Large intestine (tissue), 3 donors: Measurements from ENCODE around the gene RAB3IL1. TPM values are rescaled to one million over a fixed set of nuclear protein-coding genes. Genes with fewer than 3 reads are reported as not detected.

ENCODE experiments used
- DNase-seq, 2 donors: peaks; one replicate each; pipeline versions ENCODE4 v3.0.0 to v3.0.0-alpha.2; 2013
- H3K27ac ChIP-seq: one replicate; pipeline ENCODE4 v1.5.1; 2013; ENCODE audit warnings: low read length
- H3K27me3 ChIP-seq: 2 replicates; pipeline ENCODE4 v1.6.1; 2013; ENCODE audit warnings: low read length; ENCODE audit not compliant: control insufficient read depth, insufficient read depth
- H3K36me3 ChIP-seq: 2 replicates; pipeline ENCODE4 v1.6.1; 2013; ENCODE audit warnings: low read length; ENCODE audit not compliant: control insufficient read depth, insufficient read depth
- H3K4me1 ChIP-seq: one replicate; pipeline ENCODE4 v1.6.1; 2013; ENCODE audit warnings: low read length; ENCODE audit not compliant: control insufficient read depth, insufficient read depth
- H3K4me3 ChIP-seq: one replicate; pipeline ENCODE4 v1.5.1; 2013; ENCODE audit warnings: low read length
- H3K9me3 ChIP-seq: one replicate; pipeline ENCODE4 v1.6.1; 2013; ENCODE audit warnings: mild to moderate bottlenecking, low read depth, low read length, moderate library complexity; ENCODE audit not compliant: control insufficient read depth
- WGBS: methylation state at CpG from one replicate; pipeline ENCODE4 v1.1.5; 2013; ENCODE audit warnings: low lambda C conversion rate; ENCODE audit not compliant: insufficient coverage; 5-methylcytosine and 5-hydroxymethylcytosine counted together
- polyA plus RNA-seq: library from polyadenylated mRNA; unstranded; fragments of 120-200 nt; gene quantifications from one replicate; pipeline ENCODE4 v1.2.1, GENCODE V29; 2013

The RAB3IL1 gene
- polyA plus RNA-seq, 1 donor: 19.6 TPM

- no peak for DNase-seq
- Histone ChIP-seq H3K27me3 (peaks cover 8% of the 10 kb centered on the region), H3K27ac (no peak overlapping the region), H3K4me1 (peaks cover 11% of the 10 kb centered on the region), H3K4me3 (no peak overlapping the region), H3K9me3 (no peaks in the 10 kb centered on the region), H3K36me3 (peaks cover 3% of the 10 kb centered on the region)
- WGBS: no CpG with 5 or more reads among the region's 6 CpGs
These were observed 50.4 kb downstream of the RAB3IL1 start for GRCh38 chr11:61866958-61867343.

- WGBS: no CpG with 5 or more reads among the region's 18 CpGs
- H3K27ac ChIP-seq: no peak overlapping the region
- H3K27me3 ChIP-seq: peaks cover 5% of the 10 kb centered on the region
- no peaks in the 10 kb centered on the region for H3K9me3 ChIP-seq
- H3K4me3 ChIP-seq: no peak overlapping the region
- no peak for DNase-seq
- H3K36me3 ChIP-seq: peaks cover 3% of the 10 kb centered on the region
- peaks cover 9% of the 10 kb centered on the region for H3K4me1 ChIP-seq
These were observed 51.0 kb downstream of the RAB3IL1 start for GRCh38 chr11:61866231-61866957.

- Histone ChIP-seq H3K27me3 (no peaks in the 10 kb centered on the region), H3K36me3 (peaks cover 3% of the 10 kb centered on the region), H3K9me3 (no peaks in the 10 kb centered on the region), H3K27ac (no peak overlapping the region), H3K4me3 (no peak overlapping the region), H3K4me1 (peaks cover 4% of the 10 kb centered on the region)
- WGBS: no CpG with 5 or more reads among the region's 20 CpGs
- no peak for DNase-seq
These were observed 52.3 kb downstream of the RAB3IL1 start for GRCh38 chr11:61864814-61865775.

GRCh38 chr11:61863548-61864081, 53.8 kb downstream of the RAB3IL1 start:
- no peaks in the 10 kb centered on the region for H3K4me1 ChIP-seq
- H3K27me3 ChIP-seq: no peaks in the 10 kb centered on the region
- H3K4me3 ChIP-seq: no peak overlapping the region
- no CpG with 5 or more reads among the region's 13 CpGs for WGBS
- no peaks in the 10 kb centered on the region for H3K9me3 ChIP-seq
- peaks cover 3% of the 10 kb centered on the region for H3K36me3 ChIP-seq
- DNase-seq: no peak
- H3K27ac ChIP-seq: no peak overlapping the region

- WGBS: no CpG with 5 or more reads among the region's 18 CpGs
- Histone ChIP-seq H3K27ac (no peak overlapping the region), H3K36me3 (peaks cover 3% of the 10 kb centered on the region), H3K4me3 (no peak overlapping the region), H3K9me3 (no peaks in the 10 kb centered on the region), H3K4me1 (no peaks in the 10 kb centered on the region), H3K27me3 (no peaks in the 10 kb centered on the region)
- DNase-seq: no peak
These were observed 54.4 kb downstream of the RAB3IL1 start for GRCh38 chr11:61862714-61863547.

- no peak overlapping the region for H3K27ac ChIP-seq
- no peak overlapping the region for H3K4me3 ChIP-seq
- H3K9me3 ChIP-seq: no peaks in the 10 kb centered on the region
- H3K36me3 ChIP-seq: peaks cover 5% of the 10 kb centered on the region
- no CpG with 5 or more reads among the region's 9 CpGs for WGBS
- no peaks in the 10 kb centered on the region for H3K4me1 ChIP-seq
- H3K27me3 ChIP-seq: no peaks in the 10 kb centered on the region
- DNase-seq: no peak
These were observed 55.7 kb downstream of the RAB3IL1 start for GRCh38 chr11:61861634-61862033.

GRCh38 chr11:61860054-61860903, 57.1 kb downstream of the RAB3IL1 start:
- peaks cover 5% of the 10 kb centered on the region for H3K36me3 ChIP-seq
- H3K27me3 ChIP-seq: no peaks in the 10 kb centered on the region
- no peak for DNase-seq
- no peaks in the 10 kb centered on the region for H3K9me3 ChIP-seq
- H3K4me1 ChIP-seq: no peaks in the 10 kb centered on the region
- no peak overlapping the region for H3K27ac ChIP-seq
- no CpG with 5 or more reads among the region's 16 CpGs for WGBS
- no peak overlapping the region for H3K4me3 ChIP-seq

- H3K4me1 ChIP-seq: no peaks in the 10 kb centered on the region
- no peaks in the 10 kb centered on the region for H3K9me3 ChIP-seq
- no peaks in the 10 kb centered on the region for H3K27me3 ChIP-seq
- WGBS: no CpG with 5 or more reads among the region's 12 CpGs
- H3K36me3 ChIP-seq: peaks cover 8% of the 10 kb centered on the region
- H3K27ac ChIP-seq: no peak overlapping the region
- DNase-seq: no peak
- H3K4me3 ChIP-seq: no peak overlapping the region
These were observed 61.3 kb downstream of the RAB3IL1 start for GRCh38 chr11:61855939-61856680.
